Measurements from ENCODE around the gene INSM1.

DNA sequence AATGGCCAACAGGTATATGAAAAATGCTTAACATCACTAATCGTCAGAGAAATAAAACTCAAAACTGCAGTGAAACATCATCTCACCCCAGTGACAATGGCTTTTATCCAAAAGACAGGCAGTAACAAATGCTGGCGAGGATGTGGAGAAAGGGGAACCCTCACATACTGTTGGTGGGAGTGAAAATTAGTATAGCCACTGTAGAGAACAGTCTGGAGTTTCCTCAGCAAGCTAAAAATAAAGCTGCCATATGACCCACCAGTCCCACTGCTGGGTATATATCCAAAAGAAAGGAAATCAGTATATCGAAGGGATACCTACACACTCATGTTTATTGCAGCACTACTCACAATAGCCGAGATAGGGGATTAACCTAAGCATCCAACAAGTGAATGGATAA is 23.4 kb upstream of the INSM1 start:
- TF ChIP-seq POLR2A (IDR thresholded peaks at IDR 0.05), result no peak
- TF ChIP-seq, protein P1, sequence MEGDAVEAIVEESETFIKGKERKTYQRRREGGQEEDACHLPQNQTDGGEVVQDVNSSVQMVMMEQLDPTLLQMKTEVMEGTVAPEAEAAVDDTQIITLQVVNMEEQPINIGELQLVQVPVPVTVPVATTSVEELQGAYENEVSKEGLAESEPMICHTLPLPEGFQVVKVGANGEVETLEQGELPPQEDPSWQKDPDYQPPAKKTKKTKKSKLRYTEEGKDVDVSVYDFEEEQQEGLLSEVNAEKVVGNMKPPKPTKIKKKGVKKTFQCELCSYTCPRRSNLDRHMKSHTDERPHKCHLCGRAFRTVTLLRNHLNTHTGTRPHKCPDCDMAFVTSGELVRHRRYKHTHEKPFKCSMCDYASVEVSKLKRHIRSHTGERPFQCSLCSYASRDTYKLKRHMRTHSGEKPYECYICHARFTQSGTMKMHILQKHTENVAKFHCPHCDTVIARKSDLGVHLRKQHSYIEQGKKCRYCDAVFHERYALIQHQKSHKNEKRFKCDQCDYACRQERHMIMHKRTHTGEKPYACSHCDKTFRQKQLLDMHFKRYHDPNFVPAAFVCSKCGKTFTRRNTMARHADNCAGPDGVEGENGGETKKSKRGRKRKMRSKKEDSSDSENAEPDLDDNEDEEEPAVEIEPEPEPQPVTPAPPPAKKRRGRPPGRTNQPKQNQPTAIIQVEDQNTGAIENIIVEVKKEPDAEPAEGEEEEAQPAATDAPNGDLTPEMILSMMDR (IDR thresholded peaks at IDR 0.05), result no peak
